GM21526 (cell line): ENCODE data around the gene MED15.
A peak's percentile ranks its signal among the peaks of the same experiment; 100 is the strongest.
"Not testable (repeated sequence)": the region's sequence is repeated elsewhere in the genome, so short reads cannot be mapped to it uniquely, and the experiment has no call there.

ENCODE experiments used
- ATAC-seq: cut with Tn5 transposase; IDR thresholded peaks from one replicate; pipeline ENCODE4 v1.9.1; 2021; ENCODE audit warnings: moderate library complexity; ENCODE audit not compliant: unreplicated experiment, low FRiP score

Gene MED15

DNA sequence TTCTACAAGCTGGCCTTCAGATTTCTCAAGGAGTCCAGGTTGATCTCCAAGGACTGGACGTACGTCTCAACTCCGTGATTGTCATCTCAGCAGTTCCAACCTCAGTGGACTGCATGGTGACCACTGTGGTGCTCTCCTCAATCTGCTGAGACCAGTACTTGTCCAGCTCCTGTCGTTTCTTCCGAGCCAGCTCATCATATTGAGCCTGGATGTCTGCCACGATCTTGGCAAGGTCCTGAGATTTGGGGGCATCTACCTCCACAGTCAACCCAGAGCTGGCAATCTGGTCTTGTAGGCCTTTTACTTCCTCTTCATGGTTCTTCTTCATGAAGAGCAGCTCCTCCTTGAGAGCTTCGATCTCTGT, 24.3 kb upstream of the MED15 start:
- not testable (repeated sequence) for ATAC-seq

DNA sequence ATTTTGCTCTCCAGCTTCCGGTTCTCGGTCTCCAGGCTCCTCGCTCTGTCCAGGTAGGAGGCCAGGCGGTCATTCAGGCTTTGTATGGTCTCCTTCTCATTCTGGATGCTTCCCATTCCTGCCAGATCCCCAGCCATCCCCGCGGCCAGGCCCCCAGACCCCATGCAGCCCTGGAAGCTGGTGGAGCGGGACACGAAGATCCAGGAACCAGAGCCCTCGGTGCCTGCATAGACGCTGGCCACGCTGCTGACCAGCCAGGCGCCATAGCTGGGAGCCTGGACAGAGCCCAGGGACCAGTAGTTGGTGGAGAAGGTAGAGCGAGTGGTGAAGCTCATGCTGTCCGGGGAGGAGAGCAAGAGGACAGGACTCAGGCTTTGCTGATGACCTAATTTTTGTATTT, 23.6 kb upstream of the MED15 start:
- ATAC-seq = no peak

DNA sequence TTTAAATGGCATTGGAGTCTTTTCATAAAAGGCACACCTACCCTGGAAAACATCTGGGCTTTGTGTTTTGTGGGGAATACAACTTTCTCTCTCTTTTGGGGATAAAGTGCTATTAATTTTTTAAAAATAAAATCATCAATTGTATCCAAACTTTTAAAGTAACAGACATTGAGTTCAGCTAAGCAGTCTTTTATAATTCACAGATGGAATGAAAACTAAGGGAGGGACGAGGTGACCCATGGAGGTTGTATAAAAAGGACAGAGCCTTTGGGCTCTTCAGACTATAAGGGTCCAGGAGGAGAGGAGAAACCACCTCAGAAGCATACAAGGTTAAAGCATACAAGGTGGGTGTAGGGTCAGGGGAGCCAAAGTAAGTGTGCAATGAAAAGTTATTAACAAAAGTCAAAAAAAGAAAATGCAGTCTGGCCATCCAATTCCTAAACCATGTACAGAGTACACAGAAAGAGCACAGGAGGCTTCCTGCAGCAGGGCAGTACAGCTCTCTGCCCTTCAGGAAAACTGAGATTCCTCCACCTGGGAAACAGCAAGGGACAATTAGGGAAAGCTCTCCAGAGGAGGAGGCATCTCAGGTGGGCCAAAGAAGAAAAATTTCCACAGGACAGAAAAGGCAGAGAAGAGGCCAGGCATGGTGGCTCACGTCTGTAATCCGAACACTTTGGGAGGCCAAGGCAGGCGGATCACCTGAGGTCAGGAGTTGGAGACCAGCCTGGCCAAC, 22.3 kb upstream of the MED15 start:
- no peak for ATAC-seq

DNA sequence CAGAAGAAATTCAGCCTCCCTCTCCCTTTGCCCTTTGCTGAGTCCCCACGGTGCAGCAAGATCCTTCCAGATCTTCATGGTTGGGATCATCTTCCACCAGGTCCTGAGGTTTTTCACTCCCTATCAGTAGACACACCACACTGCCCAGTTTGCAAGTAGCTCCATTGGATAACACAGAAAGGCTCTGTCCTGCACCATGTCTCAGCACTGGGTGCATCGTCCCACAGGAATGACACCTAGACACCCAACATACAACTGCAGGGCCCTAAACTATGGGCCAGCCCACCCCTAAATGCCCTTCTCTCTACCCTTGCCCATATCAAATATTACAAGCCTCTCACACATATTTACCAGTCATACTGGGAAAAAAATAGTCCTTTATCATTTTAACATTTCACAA, 21.2 kb upstream of the MED15 start:
- no peak for ATAC-seq

DNA sequence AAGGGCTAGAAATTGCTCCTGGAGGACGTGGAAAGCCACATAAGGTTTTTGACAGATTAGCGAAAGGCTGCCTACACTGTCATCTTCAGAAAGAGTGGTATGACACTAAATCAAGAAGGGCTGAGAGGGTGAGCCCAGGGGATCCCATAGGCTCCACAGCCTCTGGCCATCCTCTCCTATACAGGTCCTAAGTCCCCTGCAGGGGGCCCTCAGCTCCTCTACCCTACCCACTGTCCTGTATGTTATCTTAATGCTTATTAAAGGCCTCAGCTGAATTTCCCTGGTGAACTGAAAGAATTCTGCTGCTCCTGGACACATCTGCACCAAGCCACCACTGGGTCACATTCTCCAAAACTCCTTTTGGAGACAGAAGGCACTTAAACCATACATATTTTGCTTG, 19.7 kb upstream of the MED15 start:
- no peak for ATAC-seq

DNA sequence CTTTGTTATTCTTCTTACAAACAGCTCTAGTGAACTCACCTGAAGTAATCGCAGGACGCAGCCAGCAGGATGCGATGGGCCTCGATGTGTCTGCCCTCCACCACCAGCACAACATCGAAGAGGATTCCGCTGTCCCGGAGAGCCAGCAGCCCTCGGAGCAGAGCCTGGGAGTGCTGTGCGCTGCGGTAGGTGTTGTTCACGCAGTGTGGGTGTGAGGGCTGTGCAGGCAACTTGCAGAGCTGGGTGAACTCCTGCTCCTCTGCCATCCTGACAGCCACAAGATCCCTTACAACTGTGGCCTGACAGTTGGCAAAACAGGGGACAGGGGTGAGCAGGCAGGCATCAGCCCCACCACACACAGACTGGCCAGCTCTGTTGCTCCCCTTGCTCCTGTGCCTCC, 18.5 kb upstream of the MED15 start:
- ATAC-seq = no peak

DNA sequence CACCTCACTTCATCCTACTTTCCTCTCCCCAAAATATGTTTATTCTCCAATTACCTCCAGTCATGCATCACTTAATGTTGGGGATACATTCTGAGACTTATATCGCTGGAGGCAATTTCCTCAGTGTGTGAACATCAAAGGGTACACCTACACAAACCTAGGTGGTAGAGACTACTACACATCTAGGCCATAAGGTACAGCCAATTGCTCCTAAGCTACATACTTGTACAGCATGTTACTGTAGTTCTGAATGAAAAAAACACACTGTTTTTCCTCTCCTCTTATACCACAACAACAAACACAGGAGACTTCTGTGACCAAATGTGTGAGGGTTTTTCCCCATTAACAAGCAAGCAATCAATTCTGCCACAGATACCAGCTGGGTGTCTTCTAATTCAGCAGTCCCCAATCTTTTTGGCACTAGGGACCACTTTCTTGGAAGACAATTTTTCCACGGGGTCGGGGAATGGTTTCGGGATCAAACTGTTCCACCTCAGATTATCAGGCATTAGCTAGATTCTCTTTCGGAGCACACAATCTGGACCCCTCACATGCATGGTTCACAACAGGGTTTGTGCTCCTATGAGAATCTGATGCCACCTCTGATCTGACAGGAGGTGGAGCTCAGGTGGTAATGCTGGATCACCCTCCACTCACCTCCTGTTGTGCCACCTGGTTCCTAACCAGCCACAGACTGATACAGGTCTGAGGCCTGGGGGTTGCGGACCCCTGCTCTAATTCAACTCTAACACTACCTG, 17.0 kb upstream of the MED15 start:
- no peak for ATAC-seq

DNA sequence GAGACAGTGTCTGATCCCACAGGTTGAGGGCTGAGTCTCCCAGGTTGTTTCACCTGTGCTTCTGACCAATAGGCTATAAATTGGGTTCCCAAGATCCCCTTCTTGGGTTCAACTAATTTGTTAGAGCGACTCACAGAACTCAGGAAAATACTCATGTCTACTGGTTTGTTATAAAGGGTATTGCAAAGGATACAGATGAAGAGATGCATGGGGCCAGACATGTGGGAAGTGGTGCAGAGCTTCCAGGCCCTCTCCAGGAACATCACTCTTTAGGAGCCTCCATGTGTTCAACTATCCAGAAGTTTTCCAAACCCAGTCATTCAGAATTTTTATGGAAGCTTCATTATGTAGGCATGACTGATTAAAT, 16.5 kb upstream of the MED15 start:
- no peak for ATAC-seq

DNA sequence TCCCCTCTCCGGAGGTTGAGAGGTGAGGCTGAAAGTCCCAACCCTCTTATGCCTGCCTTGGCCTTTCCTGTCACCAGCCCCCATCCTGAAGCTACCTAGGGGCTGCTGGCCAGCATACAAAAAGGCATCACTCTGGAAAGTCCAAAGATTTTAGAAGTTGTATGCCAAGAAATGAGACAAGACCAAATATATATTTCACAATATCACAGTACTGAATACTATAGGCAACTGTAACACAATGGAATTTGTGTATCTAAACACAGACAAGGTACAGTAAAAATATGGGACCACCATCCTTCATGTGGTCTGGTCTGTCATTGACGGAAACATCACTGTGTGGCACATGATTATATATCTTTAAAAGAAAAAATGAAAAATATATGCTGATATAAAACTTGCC, 16.1 kb upstream of the MED15 start:
- ATAC-seq = no peak

DNA sequence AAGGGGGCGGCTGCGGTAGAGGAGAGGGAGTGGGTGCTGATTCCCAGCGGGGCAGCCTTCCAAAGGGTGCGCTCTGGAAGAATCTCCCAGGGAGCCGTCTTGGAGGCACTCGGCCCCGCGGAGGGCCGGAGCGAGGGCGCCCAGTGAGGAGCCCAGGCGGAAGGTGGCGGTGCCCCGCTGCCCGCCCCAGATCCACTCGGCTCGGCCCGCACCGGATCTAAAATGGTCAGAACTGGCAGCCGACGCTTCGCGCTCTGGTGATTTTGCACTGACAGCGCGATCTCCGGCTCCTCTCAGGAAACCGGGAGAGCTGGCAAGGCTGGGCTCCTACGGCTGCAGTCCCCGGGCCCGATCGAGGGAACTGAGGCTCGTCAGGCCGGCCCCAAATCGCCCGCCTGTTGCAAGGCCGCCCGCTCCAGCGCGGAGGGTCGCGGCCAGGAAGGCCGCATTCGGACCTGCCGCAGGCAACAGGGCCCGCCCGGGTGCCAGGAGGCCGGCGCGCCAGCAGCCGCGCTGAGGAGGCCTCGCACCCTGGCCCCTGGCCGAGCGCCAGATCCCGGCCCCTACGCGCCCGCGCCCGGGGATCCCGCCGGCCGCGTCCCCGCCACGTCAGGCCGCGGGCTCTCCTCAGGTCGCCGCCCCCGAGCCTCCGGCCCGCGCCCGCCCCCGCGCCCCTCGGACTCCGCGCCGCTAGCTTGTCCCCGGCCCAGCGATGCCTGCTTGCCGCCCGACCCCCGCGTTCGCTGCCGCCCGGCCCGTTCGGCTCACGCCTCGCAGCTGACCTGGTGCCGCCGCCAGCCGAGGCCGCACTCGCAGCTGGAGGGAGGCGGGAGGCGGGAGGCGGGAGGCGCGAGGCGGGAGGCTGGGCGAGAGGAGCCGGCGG, 12.2 kb upstream of the MED15 start, which contains the start of gene KLHL22:
KLHL22 (minus strand) TSS at position 818 of the 883 bp plus-strand sequence. CDS start 6,584 bp downstream, outside the sequence.
- peak; percentile 35 for ATAC-seq

DNA sequence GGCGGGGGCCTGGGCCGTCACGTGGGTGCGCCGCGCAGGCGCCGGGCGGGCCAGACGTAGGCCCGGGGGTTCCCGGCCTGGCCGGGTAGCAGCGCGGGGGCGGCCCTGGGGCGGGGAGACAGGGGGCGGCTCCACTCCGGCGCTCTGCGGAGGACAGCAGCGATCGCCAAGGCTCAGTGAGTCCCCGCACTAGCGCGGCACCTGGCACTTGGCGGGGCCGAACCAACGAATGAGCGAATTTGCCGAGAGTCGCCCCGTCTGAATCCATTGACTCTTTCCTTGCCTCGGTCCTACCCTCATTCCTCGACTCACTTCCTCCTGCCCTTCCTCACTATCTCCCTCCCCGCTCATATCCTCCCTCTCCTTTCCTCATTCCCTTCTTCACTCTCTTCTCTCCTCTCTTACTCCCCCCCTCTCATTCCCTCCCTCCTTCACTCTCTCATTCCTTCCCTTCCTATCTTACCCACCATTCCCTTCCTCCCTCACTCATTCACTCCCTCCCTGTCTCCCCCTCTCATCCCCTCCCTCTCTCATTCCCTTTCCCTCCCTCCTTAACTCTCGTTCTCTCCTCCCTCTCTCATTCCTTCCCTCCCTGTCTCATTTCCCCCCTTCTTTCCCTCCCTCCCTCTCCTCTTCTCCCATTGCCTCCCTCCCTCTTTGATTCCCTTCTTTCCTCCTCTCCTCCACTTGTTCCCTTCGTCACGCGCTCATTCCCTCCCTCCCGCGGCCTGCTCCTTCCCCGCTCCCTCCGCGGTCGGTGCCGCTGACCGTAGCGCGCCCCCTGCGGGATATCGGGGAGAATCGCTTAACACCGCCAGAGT, 11.3 kb upstream of the MED15 start:
- peak; percentile 56 for ATAC-seq

DNA sequence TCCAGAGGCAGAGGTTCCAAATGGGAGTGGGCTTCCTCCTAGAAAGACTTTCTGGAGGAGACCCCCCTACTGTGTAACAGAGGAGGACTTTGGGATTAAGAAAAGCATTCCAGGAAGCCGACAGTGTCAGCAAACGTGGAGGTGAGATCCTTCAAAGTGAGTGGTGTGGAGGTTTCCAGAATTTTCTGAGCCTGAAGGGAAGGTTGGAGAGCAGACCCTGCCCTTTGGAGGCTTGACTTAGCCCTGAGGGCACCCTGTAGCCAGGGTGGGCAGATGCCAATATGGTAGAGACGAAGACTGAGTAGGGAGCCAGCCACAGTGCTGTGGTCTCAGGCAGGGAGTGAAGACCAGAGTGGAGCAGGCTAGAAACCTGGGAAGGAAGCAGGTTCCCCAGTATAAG, 10.0 kb upstream of the MED15 start:
- no peak for ATAC-seq

DNA sequence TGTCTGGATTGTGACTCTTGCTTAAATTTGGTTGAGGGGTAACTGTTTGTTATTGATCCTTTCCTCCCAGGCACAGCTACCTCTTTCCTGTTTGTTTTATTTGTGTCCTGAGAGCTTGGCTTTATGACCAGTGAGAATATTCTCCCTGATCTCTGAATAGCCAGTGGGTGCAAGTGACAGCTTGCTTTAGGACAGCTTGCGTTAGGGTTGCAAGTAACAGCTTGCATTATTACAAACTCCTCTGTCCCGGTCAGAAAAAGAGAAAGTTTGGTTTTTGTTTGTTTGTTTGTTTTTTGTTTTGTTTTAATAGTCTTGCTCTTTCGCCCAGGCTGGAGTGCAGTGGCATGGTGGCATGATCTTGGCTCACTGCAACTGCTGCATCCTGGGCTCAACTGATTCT, 8.5 kb upstream of the MED15 start:
- ATAC-seq = no peak

DNA sequence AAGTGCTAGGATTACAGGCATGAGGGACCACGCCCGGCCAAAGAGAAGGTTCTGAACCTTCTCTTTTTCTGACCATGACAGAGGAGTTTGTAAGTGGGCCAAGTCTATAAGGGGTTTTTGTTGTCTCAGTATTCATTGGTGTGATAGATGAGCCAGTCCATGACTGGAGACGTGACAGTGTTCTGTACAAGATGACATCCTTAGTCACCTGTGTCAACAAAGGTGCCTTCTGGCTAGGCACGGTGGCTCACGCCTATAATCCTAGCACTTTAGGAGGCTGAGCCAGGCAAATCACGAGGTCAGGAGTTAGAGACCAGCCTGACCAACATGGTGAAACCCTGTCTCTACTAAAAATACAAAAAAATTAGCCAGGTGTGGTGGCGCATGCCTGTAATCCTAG, 7.6 kb upstream of the MED15 start:
- ATAC-seq = no peak

DNA sequence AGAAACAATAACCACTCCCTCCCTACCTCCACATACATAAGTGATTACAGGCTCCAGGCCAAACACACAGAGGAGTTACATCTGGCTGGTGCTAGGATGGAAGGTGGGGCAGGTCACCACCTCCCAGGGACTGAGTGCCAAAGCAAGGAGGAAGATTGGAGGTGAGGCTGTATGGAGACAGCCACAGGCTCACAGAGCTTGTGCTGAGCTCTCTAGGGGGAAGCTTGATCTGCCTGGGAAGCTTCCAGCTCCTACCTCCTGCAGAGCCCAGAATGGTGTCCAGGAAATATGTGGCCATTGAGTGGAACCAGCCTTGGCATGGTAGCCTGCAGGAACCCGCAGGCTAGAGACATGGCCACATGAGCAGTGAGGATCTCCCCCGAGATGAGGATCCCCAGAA, 3.6 kb upstream of the MED15 start:
- no peak for ATAC-seq

DNA sequence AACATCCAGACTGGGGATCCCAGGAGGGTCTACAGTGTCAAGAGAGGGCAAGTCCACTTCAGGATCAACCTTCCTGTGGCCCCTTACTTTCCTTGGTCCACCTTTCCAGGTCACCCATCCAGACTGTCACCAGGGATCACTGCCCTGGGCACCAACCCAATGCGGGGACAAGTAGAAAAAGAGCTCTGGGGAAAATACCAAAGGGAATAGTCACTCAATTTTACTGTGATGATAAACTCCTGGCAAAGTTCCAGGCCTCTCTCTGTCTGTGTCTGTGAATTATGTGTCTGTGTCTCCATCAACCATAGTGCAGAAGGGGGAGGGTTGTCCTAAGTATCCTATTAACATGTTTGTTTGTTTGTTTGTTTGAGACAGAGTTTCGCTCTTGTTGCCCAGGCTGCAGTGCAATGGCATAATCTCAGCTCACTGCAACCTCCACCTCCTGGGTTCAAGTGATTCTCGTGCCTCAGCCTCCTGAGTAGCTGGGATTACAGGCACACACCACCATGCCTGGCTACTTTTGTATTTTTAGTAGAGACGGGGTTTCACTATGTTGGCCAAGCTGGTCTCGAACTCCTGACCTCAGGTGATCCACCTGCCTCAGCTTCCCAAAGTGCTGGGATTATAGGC, 3.0 kb upstream of the MED15 start:
- not testable (repeated sequence) for ATAC-seq

DNA sequence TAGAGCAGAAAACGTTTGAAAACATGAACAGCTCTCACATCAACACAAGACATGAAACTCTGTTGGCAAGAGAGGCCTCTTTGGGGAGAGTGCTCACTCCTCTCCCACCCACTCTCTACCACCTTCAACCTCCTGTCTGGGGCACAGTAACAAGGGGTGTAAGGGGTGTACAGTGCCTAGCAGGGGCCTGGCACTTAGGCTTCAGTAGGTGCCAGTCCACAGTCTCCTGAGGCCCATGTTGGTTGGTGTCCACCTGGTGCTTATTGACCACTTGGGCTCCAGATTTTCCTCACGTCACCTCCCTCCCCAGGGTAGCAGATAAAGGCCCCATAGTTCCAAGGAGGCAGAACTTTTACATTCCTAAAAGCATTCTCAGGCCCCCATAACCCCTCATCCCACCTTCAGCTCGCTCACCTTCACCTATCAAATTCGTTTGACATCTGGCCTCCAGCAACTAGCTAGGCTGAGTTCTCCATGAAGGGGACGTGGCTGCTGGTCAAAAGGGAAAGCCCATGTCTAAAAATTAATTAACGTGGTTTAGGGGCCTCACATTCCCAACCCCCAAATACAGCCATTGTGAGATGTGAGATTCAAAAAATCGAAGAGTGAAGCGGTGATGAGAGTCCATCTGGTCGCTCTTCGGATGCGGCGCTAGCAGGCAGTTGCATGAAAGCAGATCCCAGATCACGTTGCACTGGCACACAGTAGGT, 712 bp upstream of the MED15 start:
- ATAC-seq = no peak

DNA sequence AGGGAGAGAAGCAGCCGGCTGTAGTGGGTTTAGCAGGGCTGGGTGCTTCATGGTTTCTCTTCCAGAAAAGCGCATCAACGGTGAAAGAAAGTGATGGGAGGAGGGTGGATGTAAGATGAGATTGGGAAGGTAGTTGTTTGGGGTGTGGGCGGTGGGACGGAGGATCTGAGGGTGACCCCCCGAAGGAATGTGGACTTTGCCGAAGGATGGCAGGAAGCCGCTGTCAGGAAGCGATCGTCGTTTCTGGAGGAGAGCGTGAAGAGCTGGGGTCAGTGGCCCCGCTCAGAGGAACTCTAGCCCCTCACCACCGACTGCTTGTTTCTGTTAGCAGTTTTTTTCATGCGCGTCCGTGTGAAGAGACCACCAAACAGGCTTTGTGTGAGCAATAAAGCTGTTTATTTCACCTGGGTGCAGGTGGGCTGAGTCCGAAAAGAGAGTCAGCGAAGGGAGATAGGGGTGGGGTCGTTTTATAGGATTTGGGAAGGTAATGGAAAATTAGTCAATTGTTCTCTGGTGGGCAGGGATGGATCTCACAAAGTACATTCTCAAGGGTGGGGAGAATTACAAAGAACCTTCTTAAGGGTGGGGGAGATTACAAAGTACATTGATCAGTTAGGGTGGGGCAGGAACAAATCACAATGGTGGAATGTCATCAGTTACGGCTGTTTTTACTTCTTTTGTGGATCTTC, 801 bp downstream of the MED15 start:
- not testable (repeated sequence) for ATAC-seq

DNA sequence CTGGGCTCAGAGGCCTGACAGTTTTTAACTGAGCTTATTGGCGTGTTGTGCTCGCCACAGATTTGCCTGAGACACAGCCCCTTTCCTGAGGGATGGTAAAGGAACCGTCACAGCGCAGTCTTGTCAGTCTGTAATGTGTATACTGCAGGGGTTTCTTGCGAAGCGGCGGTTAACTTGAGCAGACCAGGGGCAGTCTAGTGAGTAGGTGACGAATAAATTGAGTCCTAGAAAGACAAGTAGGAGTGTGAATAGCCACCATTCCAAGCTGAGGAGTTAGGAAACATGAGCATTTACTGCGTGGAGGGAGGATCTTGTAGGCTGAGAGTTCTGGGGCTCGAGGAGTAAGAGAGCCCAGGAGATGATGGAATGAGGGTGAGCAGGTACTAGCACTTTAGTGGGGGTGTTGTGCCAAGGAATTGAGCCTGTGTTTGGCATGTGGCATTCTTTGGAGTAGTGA, 1.4 kb downstream of the MED15 start:
- ATAC-seq = no peak
